Activated naive CD8-positive, alpha-beta T cell treated with anti-CD3 and anti-CD28 coated beads, Interleukin-2, amount 50 U/mL, for 24 hours (primary cell): ENCODE measurements around the gene FYN.

Experiments used
- ATAC-seq: fragments of 150-1000 bp; cut with Tn5 transposase; one replicate; pipeline ENCODE4 v1.10.0; 2021
- DNase-seq: peaks from one replicate; pipeline ENCODE4 v3.0.0; 2021
- H3K27ac Mint-ChIP-seq: one replicate; pipeline ENCODE4 v1.8.0; 2021; ENCODE audit warnings: mild to moderate bottlenecking, mixed read lengths
- H3K27me3 Mint-ChIP-seq: one replicate; pipeline ENCODE4 v1.8.0; 2021; ENCODE audit warnings: mixed read lengths
- H3K36me3 Mint-ChIP-seq: one replicate; pipeline ENCODE4 v1.8.0; 2021; ENCODE audit warnings: low read depth, mixed read lengths
- H3K4me1 Mint-ChIP-seq: one replicate; pipeline ENCODE4 v1.8.0; 2021; ENCODE audit warnings: mixed read lengths
- H3K4me3 Mint-ChIP-seq: one replicate; pipeline ENCODE4 v1.8.0; 2021; ENCODE audit warnings: mild to moderate bottlenecking, moderate library complexity, mixed read lengths
- H3K9me3 Mint-ChIP-seq: one replicate; pipeline ENCODE4 v1.8.0; 2021; ENCODE audit warnings: mixed read lengths

The FYN gene

DNA sequence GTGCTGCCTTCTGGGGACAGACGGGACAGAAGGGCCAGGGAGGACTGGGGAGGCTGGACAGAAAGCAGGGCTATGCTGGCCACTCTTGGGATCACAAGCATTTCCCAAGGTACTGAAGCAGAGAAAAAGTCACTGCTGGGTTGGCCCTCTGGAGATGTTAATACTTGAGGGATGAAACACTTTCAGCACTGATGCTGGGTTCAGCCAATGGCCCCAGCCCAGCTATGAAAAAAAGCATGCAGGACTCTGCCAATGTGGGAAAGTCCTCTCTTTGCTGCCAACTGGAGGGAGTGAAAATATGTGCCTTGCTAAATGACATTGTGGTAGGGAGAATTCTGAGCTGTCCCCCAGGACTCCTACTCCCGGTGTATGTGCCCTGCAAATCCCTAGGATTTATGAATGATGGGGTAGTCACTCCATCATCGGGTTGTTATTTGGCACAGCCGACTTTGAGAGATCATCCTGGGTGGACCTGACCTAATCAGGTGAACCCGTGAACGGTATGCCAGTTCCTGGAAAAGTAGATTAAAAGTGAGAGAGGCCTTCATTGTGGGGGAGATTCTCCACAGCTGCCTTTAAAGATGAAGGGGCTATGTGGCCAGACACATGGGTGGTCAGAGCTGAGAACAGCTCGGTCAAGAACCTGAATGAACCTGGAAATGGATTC is 147.7 kb downstream of the FYN start:
- H3K9me3 Mint-ChIP-seq = peaks cover 3% of the 10 kb centered on the region
- H3K4me3 Mint-ChIP-seq = no peak overlapping the region
- ATAC-seq = no peak
- DNase-seq = no peak
- H3K27ac Mint-ChIP-seq = peak overlapping the region; percentile 66
- no peaks in the 10 kb centered on the region for H3K27me3 Mint-ChIP-seq
- peaks cover 90% of the 10 kb centered on the region for H3K4me1 Mint-ChIP-seq
- peaks cover 76% of the 10 kb centered on the region for H3K36me3 Mint-ChIP-seq

DNA sequence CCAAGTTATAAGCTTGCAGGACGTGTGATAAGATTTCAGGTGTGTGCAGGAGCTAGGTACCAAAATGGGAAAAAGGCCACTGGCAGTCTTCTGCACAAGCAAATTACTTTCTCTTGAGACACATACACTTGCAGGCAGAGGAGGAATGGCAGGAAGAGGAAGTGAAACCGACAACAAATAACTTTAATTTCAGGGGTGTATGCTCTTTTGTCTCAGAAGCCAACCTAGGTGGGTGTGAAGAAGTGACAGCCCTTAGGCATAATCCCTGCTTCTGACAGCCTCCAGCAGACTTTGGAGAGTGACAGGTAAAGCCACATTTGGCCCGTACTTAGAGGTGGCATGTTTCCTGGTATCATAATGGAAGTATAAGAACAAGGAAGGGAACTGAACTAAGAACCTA is 148.7 kb downstream of the FYN start:
- ATAC-seq (peak; percentile 64), DNase-seq (no peak)
- peaks cover 89% of the 10 kb centered on the region for H3K4me1 Mint-ChIP-seq
- H3K4me3 Mint-ChIP-seq = peak overlapping the region; percentile 15
- no peaks in the 10 kb centered on the region for H3K27me3 Mint-ChIP-seq
- H3K27ac Mint-ChIP-seq = peak overlapping the region; percentile 66
- H3K36me3 Mint-ChIP-seq = peaks cover 76% of the 10 kb centered on the region
- H3K9me3 Mint-ChIP-seq = peaks cover 3% of the 10 kb centered on the region

DNA sequence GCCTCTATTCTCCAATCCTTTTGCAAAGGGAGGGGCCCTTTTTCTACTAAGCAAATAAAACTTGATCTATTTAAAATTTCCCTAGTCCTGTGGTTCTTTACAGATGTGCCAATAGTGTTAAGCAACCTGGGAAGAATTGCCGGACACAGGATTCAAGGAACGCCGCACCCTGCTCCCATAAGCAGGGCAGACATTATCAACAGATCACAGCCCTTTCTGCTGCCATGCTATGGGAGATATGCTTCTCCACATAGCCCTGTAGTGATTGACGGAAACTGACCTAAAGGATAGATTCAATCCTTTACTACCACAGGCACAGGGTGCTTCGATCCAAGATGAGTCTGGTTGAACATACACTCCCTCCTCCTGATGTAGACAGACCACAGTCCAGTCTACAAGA is 149.2 kb downstream of the FYN start:
- no peak for DNase-seq
- peaks cover 78% of the 10 kb centered on the region for H3K36me3 Mint-ChIP-seq
- no peak for ATAC-seq
- no peaks in the 10 kb centered on the region for H3K27me3 Mint-ChIP-seq
- H3K4me3 Mint-ChIP-seq = no peak overlapping the region
- H3K9me3 Mint-ChIP-seq = peaks cover 3% of the 10 kb centered on the region
- H3K4me1 Mint-ChIP-seq = peaks cover 93% of the 10 kb centered on the region
- H3K27ac Mint-ChIP-seq = peak overlapping the region; percentile 66

- no peak for ATAC-seq
- Mint-ChIP-seq H3K27ac (peak overlapping the region; percentile 44), H3K27me3 (no peaks in the 10 kb centered on the region), H3K36me3 (peaks cover 79% of the 10 kb centered on the region), H3K4me3 (no peak overlapping the region), H3K9me3 (peaks cover 3% of the 10 kb centered on the region), H3K4me1 (peaks cover 95% of the 10 kb centered on the region)
- DNase-seq = no peak
These were observed 149.8 kb downstream of the FYN start for GRCh38 chr6:111723412-111723970.

DNA sequence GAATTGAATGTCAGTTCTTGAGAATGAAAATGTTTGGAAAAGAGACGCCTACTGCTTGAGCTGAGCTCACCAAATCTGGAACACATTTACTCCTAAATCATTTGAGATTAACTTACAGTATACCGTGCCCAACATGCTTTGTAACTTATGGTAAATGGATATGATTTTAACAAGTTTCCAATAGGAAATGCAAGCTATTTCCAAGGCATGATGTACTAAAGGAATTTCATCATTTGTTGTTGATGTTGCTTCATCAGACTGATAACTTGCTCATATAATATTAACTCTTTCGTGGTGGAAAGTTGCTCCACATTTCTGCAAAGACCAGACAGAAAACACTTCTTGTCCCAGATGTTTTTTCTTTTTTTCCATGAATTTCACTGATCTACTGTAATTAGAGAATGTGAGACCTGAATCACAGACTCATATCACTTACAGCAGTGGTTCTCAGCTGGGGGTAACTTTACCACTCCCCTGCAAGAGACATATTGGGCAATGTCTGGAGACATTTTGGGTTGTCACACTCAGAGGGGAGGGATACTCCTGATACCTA is 151.0 kb downstream of the FYN start:
- Mint-ChIP-seq H3K36me3 (peaks cover 79% of the 10 kb centered on the region), H3K9me3 (no peaks in the 10 kb centered on the region), H3K27me3 (no peaks in the 10 kb centered on the region), H3K4me1 (peaks cover 95% of the 10 kb centered on the region), H3K4me3 (no peak overlapping the region), H3K27ac (peak overlapping the region; percentile 48)
- no peak for ATAC-seq
- no peak for DNase-seq

- ATAC-seq (peak; percentile 18), DNase-seq (peak; percentile 51)
- Mint-ChIP-seq H3K4me3 (no peak overlapping the region), H3K36me3 (peaks cover 78% of the 10 kb centered on the region), H3K9me3 (no peaks in the 10 kb centered on the region), H3K27me3 (no peaks in the 10 kb centered on the region), H3K4me1 (peaks cover 95% of the 10 kb centered on the region), H3K27ac (peak overlapping the region; percentile 57)
These were observed 151.5 kb downstream of the FYN start for GRCh38 chr6:111721753-111722154.

DNA sequence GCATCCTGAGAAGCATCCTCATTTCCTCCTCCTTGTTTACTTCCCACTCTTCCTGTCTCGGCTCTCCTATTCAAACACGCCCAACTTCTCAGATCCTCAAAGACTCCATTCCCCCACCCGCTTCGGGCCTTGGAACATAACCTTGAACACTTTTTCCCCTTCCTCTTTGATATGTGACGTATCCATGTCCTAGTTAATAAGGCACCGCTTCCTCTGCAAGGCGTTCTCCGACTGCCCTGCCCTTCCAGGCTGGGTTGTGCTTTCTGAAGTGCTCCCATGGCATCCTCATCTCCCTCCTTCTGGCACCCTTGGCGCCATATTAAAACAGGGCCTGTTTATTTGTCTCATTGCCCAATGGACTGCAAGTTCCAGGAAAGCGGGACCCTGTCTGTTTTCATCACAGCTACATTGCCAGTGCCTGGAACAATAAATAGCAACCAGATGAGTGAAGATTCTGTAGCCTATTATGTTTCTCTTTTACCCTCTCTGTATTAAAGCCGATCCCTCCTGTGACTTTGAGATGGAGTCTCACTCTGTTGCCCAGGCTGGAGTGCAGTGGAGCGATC is 152.2 kb downstream of the FYN start:
- no peak for ATAC-seq
- H3K4me3 Mint-ChIP-seq = peak overlapping the region; percentile 34
- no peaks in the 10 kb centered on the region for H3K27me3 Mint-ChIP-seq
- peak overlapping the region; percentile 57 for H3K27ac Mint-ChIP-seq
- DNase-seq = no peak
- H3K9me3 Mint-ChIP-seq = no peaks in the 10 kb centered on the region
- peaks cover 78% of the 10 kb centered on the region for H3K36me3 Mint-ChIP-seq
- peaks cover 95% of the 10 kb centered on the region for H3K4me1 Mint-ChIP-seq

- no peaks in the 10 kb centered on the region for H3K9me3 Mint-ChIP-seq
- ATAC-seq = no peak
- DNase-seq = no peak
- peak overlapping the region; percentile 64 for H3K27ac Mint-ChIP-seq
- no peak overlapping the region for H3K4me3 Mint-ChIP-seq
- H3K4me1 Mint-ChIP-seq = peaks cover 91% of the 10 kb centered on the region
- H3K27me3 Mint-ChIP-seq = no peaks in the 10 kb centered on the region
- peaks cover 85% of the 10 kb centered on the region for H3K36me3 Mint-ChIP-seq
These were observed 154.3 kb downstream of the FYN start for GRCh38 chr6:111718990-111719389.

DNA sequence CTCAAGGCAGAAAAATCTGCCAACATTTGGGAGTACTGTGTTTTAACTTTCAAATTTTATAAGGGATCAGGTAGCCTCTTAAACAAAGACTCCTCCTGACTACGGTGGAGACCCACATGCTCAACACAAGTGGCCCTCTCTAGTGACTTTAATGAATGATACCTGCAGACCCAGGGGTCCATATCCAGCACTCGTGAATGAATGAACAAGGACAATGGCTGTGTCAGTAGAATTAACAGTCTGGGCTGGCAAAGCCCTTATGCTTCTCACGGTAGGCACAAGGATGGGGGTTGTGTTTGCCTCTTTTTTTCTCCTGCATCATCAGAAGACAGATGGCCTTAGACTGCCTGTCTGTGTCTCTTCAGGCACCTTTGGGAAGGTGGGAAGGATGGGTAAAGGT is 154.9 kb downstream of the FYN start:
- peak overlapping the region; percentile 22 for H3K4me3 Mint-ChIP-seq
- H3K27me3 Mint-ChIP-seq = no peaks in the 10 kb centered on the region
- H3K36me3 Mint-ChIP-seq = peaks cover 91% of the 10 kb centered on the region
- H3K9me3 Mint-ChIP-seq = no peaks in the 10 kb centered on the region
- no peak for DNase-seq
- ATAC-seq = no peak
- H3K4me1 Mint-ChIP-seq = peaks cover 89% of the 10 kb centered on the region
- peak overlapping the region; percentile 64 for H3K27ac Mint-ChIP-seq

- H3K27ac Mint-ChIP-seq = peak overlapping the region; percentile 64
- ATAC-seq = no peak
- H3K4me1 Mint-ChIP-seq = peaks cover 91% of the 10 kb centered on the region
- DNase-seq = no peak
- no peaks in the 10 kb centered on the region for H3K9me3 Mint-ChIP-seq
- no peaks in the 10 kb centered on the region for H3K27me3 Mint-ChIP-seq
- H3K36me3 Mint-ChIP-seq = peaks cover 94% of the 10 kb centered on the region
- H3K4me3 Mint-ChIP-seq = no peak overlapping the region
These were observed 155.6 kb downstream of the FYN start for GRCh38 chr6:111717621-111718020.

DNA sequence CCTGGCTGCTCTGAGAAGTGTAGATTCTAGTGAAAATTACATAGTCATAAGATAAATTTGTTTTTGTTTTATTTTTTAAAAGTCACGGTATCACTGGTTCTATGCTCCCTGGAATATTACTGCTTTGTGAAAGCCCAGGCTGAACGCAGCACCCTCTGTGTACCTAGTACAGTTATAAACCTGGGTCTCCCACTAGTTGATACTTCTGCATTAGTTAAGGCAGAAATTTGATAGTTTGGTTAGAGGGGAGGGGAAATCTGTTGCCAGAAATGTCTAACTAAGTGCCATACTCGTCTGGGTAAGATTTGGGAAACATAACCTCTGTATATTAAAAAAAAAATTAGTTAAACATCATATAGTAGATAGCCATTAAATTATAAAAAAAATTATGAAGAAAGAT is 156.9 kb downstream of the FYN start:
- peaks cover 91% of the 10 kb centered on the region for H3K4me1 Mint-ChIP-seq
- H3K36me3 Mint-ChIP-seq = peaks cover 94% of the 10 kb centered on the region
- ATAC-seq (no peak), DNase-seq (no peak)
- no peak overlapping the region for H3K4me3 Mint-ChIP-seq
- peak overlapping the region; percentile 85 for H3K27ac Mint-ChIP-seq
- no peaks in the 10 kb centered on the region for H3K27me3 Mint-ChIP-seq
- no peaks in the 10 kb centered on the region for H3K9me3 Mint-ChIP-seq

- Mint-ChIP-seq H3K27me3 (no peaks in the 10 kb centered on the region), H3K36me3 (peaks cover 91% of the 10 kb centered on the region), H3K27ac (peak overlapping the region; percentile 94), H3K4me3 (no peak overlapping the region), H3K9me3 (no peaks in the 10 kb centered on the region), H3K4me1 (peaks cover 93% of the 10 kb centered on the region)
- ATAC-seq (peak; percentile 60), DNase-seq (no peak)
These were observed 157.9 kb downstream of the FYN start for GRCh38 chr6:111715321-111715720.

GRCh38 chr6:111714416-111715270 is 158.6 kb downstream of the FYN start:
- ATAC-seq (no peak), DNase-seq (no peak)
- Mint-ChIP-seq H3K4me3 (peak overlapping the region; percentile 57), H3K36me3 (peaks cover 90% of the 10 kb centered on the region), H3K9me3 (no peaks in the 10 kb centered on the region), H3K27me3 (no peaks in the 10 kb centered on the region), H3K4me1 (peaks cover 93% of the 10 kb centered on the region), H3K27ac (peak overlapping the region; percentile 94)

DNA sequence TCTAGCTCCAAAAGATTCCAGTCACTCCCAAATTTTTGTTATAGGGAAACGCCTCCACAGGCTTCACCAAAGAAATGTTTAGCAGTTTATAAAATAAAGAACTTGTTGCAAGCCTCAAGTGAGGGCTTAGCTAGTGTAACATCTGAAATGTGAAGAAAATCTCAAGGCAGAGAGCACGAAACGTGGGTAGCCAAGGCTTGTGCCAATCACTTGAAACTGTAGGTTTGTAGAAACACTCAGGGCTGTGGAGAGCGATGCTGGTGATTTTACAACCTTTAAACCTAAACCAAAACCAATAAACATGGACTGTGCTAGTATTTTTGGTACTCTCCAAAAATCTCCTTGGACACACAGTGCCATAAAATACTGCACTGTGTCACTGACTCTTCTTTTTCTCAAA is 159.4 kb downstream of the FYN start:
- ATAC-seq = no peak
- Mint-ChIP-seq H3K9me3 (no peaks in the 10 kb centered on the region), H3K36me3 (peaks cover 90% of the 10 kb centered on the region), H3K4me3 (no peak overlapping the region), H3K27me3 (no peaks in the 10 kb centered on the region), H3K4me1 (peaks cover 91% of the 10 kb centered on the region), H3K27ac (peak overlapping the region; percentile 94)
- no peak for DNase-seq
